Measurements from ENCODE around the gene B3GNT3. TPM values are rescaled to one million over a fixed set of nuclear protein-coding genes. Genes with fewer than 3 reads are reported as not detected.

B3GNT3 gene
- total RNA-seq, 2 donors from 2014 or later, result 2.3 TPM; not detected in 1

GRCh38 chr19:17754634-17755442, 40.1 kb upstream of the B3GNT3 start:
- DNase-seq (ENCODE audit: low spot score) (no peak), ATAC-seq (ENCODE audit: insufficient number of reproducible peaks, low FRiP score, low read depth) (no peak)
- H3K4me3 ChIP-seq, result no peak overlapping the region
- no peaks in the 10 kb centered on the region for H3K9me3 ChIP-seq
- no peaks in the 10 kb centered on the region for H3K36me3 ChIP-seq
- H3K27ac ChIP-seq, result no peak overlapping the region
- H3K27me3 ChIP-seq (replicated peaks; ENCODE audit: insufficient read depth), result no peaks in the 10 kb centered on the region
- TF ChIP-seq, protein P1, sequence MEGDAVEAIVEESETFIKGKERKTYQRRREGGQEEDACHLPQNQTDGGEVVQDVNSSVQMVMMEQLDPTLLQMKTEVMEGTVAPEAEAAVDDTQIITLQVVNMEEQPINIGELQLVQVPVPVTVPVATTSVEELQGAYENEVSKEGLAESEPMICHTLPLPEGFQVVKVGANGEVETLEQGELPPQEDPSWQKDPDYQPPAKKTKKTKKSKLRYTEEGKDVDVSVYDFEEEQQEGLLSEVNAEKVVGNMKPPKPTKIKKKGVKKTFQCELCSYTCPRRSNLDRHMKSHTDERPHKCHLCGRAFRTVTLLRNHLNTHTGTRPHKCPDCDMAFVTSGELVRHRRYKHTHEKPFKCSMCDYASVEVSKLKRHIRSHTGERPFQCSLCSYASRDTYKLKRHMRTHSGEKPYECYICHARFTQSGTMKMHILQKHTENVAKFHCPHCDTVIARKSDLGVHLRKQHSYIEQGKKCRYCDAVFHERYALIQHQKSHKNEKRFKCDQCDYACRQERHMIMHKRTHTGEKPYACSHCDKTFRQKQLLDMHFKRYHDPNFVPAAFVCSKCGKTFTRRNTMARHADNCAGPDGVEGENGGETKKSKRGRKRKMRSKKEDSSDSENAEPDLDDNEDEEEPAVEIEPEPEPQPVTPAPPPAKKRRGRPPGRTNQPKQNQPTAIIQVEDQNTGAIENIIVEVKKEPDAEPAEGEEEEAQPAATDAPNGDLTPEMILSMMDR (IDR thresholded peaks at IDR 0.05), result no peak
- peaks cover 0 to 8% of the 10 kb centered on the region in 2 donors for H3K4me1 ChIP-seq (ENCODE audit: control insufficient read depth in 1 of 2, low read depth in 2 of 2)

GRCh38 chr19:17755443-17755890, 39.5 kb upstream of the B3GNT3 start:
- Histone ChIP-seq H3K36me3 (no peaks in the 10 kb centered on the region), H3K9me3 (no peaks in the 10 kb centered on the region), H3K27ac (no peak overlapping the region), H3K4me3 (no peak overlapping the region), H3K27me3 (replicated peaks; ENCODE audit: insufficient read depth) (no peaks in the 10 kb centered on the region), H3K4me1 (ENCODE audit: control insufficient read depth in 1 of 2, low read depth in 2 of 2) (peaks cover 0 to 8% of the 10 kb centered on the region in 2 donors)
- no peak for DNase-seq (ENCODE audit: low spot score)
- ATAC-seq (ENCODE audit: insufficient number of reproducible peaks, low FRiP score, low read depth), result no peak
- TF ChIP-seq, protein P1 (IDR thresholded peaks at IDR 0.05), result no peak

- Histone ChIP-seq H3K27me3 (replicated peaks; ENCODE audit: insufficient read depth) (no peaks in the 10 kb centered on the region), H3K9me3 (no peaks in the 10 kb centered on the region), H3K4me3 (no peak overlapping the region), H3K4me1 (ENCODE audit: control insufficient read depth in 1 of 2, low read depth in 2 of 2) (peaks cover 0 to 8% of the 10 kb centered on the region in 2 donors), H3K36me3 (no peaks in the 10 kb centered on the region), H3K27ac (no peak overlapping the region)
- TF ChIP-seq, protein P1 (IDR thresholded peaks at IDR 0.05), result no peak
- ATAC-seq (ENCODE audit: insufficient number of reproducible peaks, low FRiP score, low read depth), result no peak
- DNase-seq (ENCODE audit: low spot score), result no peak
These were observed 38.8 kb upstream of the B3GNT3 start for GRCh38 chr19:17755977-17756670.

DNA sequence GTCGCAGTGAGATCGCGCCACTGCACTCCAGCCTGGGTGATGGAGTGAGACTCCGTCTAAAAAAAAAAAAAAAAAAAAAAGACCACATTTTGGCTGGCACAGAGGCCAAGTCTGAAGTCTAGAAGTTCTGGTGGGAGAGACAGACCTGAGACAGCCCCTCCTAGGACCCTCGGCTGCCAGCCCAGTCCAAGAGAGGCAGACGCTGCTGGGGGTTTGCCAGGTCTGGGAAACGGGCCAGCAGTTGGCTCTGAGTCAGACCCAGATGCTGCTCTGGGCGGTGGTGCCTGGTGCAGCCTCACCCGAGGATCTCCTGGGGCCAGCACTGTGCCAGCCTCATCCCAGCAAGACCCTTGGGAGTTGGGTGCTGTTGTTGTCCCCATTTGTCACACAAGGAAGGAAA, 37.8 kb upstream of the B3GNT3 start:
- DNase-seq (ENCODE audit: low spot score), result no peak
- no peak for ATAC-seq (ENCODE audit: insufficient number of reproducible peaks, low FRiP score, low read depth)
- Histone ChIP-seq H3K9me3 (no peaks in the 10 kb centered on the region), H3K36me3 (no peaks in the 10 kb centered on the region), H3K27me3 (replicated peaks; ENCODE audit: insufficient read depth) (no peaks in the 10 kb centered on the region), H3K4me1 (ENCODE audit: control insufficient read depth in 1 of 2, low read depth in 2 of 2) (peaks cover 0 to 8% of the 10 kb centered on the region in 2 donors), H3K4me3 (no peak overlapping the region), H3K27ac (no peak overlapping the region)
- TF ChIP-seq, protein P1 (IDR thresholded peaks at IDR 0.05), result no peak

GRCh38 chr19:17758515-17758914, 36.4 kb upstream of the B3GNT3 start:
- H3K27ac ChIP-seq, result no peak overlapping the region
- TF ChIP-seq, protein P1 (IDR thresholded peaks at IDR 0.05), result no peak
- H3K36me3 ChIP-seq, result no peaks in the 10 kb centered on the region
- H3K4me1 ChIP-seq (ENCODE audit: control insufficient read depth in 1 of 2, low read depth in 2 of 2), result peaks cover 0 to 8% of the 10 kb centered on the region in 2 donors
- no peak overlapping the region for H3K4me3 ChIP-seq
- no peak for DNase-seq (ENCODE audit: low spot score)
- no peak for ATAC-seq (ENCODE audit: insufficient number of reproducible peaks, low FRiP score, low read depth)
- H3K27me3 ChIP-seq (replicated peaks; ENCODE audit: insufficient read depth), result no peaks in the 10 kb centered on the region
- H3K9me3 ChIP-seq, result no peaks in the 10 kb centered on the region

Data from thoracic aorta (tissue), 2 donors.